Measurements from ENCODE around the gene ACTL7B.
"Not testable (repeated sequence)": the region's sequence is repeated elsewhere in the genome, so short reads cannot be mapped to it uniquely, and the experiment has no call there.

ACTL7B gene

GRCh38 chr9:108869092-108869725 lies 13.4 kb upstream of the ACTL7B start:
- no peak for DNase-seq (ENCODE audit: low read depth in 2 of 2)

- DNase-seq (ENCODE audit: low read depth in 2 of 2), result no peak
Observed at GRCh38 chr9:108867829-108868228, 12.0 kb upstream of the ACTL7B start.

- no peak for DNase-seq (ENCODE audit: low read depth in 2 of 2)
Observed at GRCh38 chr9:108867116-108867515, 11.3 kb upstream of the ACTL7B start.

- DNase-seq (ENCODE audit: low read depth in 2 of 2), result no peak
Observed at GRCh38 chr9:108866001-108866420, 10.2 kb upstream of the ACTL7B start.

GRCh38 chr9:108865037-108865436 lies 9.3 kb upstream of the ACTL7B start:
- DNase-seq (ENCODE audit: low read depth in 2 of 2), result no peak

GRCh38 chr9:108864446-108864845 lies 8.7 kb upstream of the ACTL7B start:
- DNase-seq (ENCODE audit: low read depth in 2 of 2), result no peak

GRCh38 chr9:108863891-108864290 lies 8.1 kb upstream of the ACTL7B start:
- DNase-seq (ENCODE audit: low read depth in 2 of 2), result no peak

- no peak for DNase-seq (ENCODE audit: low read depth in 2 of 2)
Observed at GRCh38 chr9:108861997-108862396, 6.2 kb upstream of the ACTL7B start, which contains the start of gene ACTL7A. Gene ACTL7A, plus strand, starts transcription at chr9:108862266. Its CDS starts 57 bp downstream, at chr9:108862323.

- no peak for DNase-seq (ENCODE audit: low read depth in 2 of 2)
Observed at GRCh38 chr9:108861464-108861863, 5.7 kb upstream of the ACTL7B start.

GRCh38 chr9:108860764-108861163 lies 5.0 kb upstream of the ACTL7B start:
- no peak for DNase-seq (ENCODE audit: low read depth in 2 of 2)

- no peak for DNase-seq (ENCODE audit: low read depth in 2 of 2)
Observed at GRCh38 chr9:108860354-108860753, 4.6 kb upstream of the ACTL7B start.

- DNase-seq (ENCODE audit: low read depth in 2 of 2), result no peak
Observed at GRCh38 chr9:108859459-108860114, 3.8 kb upstream of the ACTL7B start.

GRCh38 chr9:108857572-108857971 lies 1.8 kb upstream of the ACTL7B start:
- DNase-seq (ENCODE audit: low read depth in 2 of 2), result no peak

- DNase-seq (ENCODE audit: low read depth in 2 of 2), result no peak
Observed at GRCh38 chr9:108855529-108855886, 278 bp downstream of the ACTL7B start.

GRCh38 chr9:108854641-108855528 lies 901 bp downstream of the ACTL7B start:
- DNase-seq (ENCODE audit: low read depth in 2 of 2), result no peak

GRCh38 chr9:108854094-108854493 lies 1.7 kb downstream of the ACTL7B start:
- no peak for DNase-seq (ENCODE audit: low read depth in 2 of 2)

GRCh38 chr9:108852079-108852478 lies 3.7 kb downstream of the ACTL7B start:
- no peak for DNase-seq (ENCODE audit: low read depth in 2 of 2)

GRCh38 chr9:108851138-108851537 lies 4.6 kb downstream of the ACTL7B start:
- no peak for DNase-seq (ENCODE audit: low read depth in 2 of 2)

- DNase-seq (ENCODE audit: low read depth in 2 of 2), result no peak
Observed at GRCh38 chr9:108850293-108850897, 5.4 kb downstream of the ACTL7B start.

- not testable (repeated sequence) for DNase-seq (ENCODE audit: low read depth in 2 of 2)
Observed at GRCh38 chr9:108848296-108848695, 7.5 kb downstream of the ACTL7B start.

GRCh38 chr9:108845947-108846346 lies 9.8 kb downstream of the ACTL7B start:
- DNase-seq (ENCODE audit: low read depth in 2 of 2), result no peak

- DNase-seq (ENCODE audit: low read depth in 2 of 2), result no peak
Observed at GRCh38 chr9:108845507-108845906, 10.3 kb downstream of the ACTL7B start.
